GM19395 (cell line): ENCODE results near the gene SRSF10.
A peak's percentile ranks its signal among the peaks of the same experiment; 100 is the strongest.
"Not testable (repeated sequence)": the region's sequence is repeated elsewhere in the genome, so short reads cannot be mapped to it uniquely, and the experiment has no call there.

ENCODE experiments used
- ATAC-seq: cut with Tn5 transposase; IDR thresholded peaks from one replicate; pipeline ENCODE4 v1.9.1; 2021; ENCODE audit warnings: mild to moderate bottlenecking, moderate library complexity; ENCODE audit not compliant: unreplicated experiment

Gene SRSF10

DNA sequence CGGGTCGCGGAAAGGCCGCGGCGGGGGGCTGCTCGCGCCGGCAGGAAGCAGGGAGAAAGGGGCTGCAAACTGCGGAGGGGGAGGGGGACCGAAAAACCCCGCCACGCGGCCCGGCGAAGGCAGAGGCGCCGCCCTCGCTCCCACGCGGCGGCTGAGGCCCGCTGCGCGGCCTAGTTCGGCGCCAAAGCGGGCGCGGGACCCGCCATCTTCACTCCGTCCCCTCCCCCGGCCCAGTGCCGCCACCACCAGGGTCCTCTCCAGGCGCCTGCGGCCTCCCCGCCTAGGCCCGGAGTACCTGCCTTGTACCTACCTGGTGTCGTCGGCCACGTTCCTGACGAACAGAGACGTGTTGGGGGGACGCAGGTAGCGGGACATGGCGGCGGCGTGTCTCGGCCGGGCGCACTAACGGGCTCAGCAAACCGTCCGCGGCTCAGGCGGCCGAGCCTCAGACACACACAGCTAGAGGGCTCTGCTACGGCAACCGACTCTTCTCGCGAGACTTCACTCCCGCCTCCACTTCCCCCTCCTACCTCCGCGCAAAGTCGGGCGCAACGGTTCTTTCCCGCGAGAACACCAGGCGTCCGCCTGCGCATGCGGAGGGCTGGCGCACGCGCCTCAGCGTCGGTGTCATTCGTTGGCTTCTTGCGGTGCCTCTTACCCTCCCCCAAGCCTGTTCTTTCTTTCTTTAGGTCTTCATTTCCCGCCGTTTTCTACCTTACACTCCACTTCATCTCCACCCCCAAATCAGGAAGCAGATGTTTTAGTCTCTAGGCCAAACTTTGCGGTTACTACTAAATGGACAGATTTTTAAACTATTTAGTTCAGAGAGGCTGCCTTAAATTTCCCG is at the start of gene SRSF10:
TSS of gene SRSF10 (minus strand) at position 447 of the 847 bp plus-strand sequence. CDS start at position 375, 72 bp downstream.
- ATAC-seq = peak; percentile 79

- no peak for ATAC-seq
Observed at GRCh38 chr1:24027838-24028468, 47.8 kb upstream of the SRSF10 start.

DNA sequence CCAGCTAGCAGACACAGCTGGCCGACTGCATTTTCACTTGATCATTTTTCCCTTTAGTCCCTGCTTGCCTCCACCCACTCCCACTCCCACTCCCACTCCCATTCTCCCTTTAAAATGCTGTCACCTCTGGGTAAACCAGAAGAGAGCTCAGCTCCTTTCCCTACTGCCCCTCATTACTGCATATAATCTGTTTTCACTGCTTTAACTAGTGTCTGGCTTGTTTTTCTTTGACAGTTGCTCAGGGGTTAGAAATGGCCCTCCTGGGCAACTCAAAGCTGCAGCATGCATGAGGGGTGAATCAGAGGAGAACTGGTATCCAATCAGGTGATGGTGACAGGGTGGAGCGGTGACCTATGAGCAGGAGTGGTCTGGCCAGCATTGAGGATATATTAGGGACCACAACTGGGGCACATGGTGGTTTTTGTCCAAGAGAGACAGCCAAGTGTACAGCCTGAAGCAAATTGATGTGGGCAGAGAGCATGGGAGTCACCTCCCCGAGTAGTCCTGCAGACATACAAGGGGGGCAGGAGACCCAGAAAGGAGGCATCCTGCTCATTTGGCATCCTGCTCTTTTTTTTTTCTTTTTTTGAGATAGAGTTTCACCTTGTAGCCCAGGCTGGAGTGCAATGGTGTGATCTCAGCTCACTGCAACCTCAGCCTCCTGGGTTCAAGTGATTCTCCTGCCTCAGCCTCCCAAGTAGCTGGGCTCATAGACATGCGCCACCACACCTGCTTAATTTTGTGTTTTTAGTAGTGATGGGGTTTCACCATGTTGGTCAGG is 42.6 kb upstream of the SRSF10 start:
- ATAC-seq = no peak

DNA sequence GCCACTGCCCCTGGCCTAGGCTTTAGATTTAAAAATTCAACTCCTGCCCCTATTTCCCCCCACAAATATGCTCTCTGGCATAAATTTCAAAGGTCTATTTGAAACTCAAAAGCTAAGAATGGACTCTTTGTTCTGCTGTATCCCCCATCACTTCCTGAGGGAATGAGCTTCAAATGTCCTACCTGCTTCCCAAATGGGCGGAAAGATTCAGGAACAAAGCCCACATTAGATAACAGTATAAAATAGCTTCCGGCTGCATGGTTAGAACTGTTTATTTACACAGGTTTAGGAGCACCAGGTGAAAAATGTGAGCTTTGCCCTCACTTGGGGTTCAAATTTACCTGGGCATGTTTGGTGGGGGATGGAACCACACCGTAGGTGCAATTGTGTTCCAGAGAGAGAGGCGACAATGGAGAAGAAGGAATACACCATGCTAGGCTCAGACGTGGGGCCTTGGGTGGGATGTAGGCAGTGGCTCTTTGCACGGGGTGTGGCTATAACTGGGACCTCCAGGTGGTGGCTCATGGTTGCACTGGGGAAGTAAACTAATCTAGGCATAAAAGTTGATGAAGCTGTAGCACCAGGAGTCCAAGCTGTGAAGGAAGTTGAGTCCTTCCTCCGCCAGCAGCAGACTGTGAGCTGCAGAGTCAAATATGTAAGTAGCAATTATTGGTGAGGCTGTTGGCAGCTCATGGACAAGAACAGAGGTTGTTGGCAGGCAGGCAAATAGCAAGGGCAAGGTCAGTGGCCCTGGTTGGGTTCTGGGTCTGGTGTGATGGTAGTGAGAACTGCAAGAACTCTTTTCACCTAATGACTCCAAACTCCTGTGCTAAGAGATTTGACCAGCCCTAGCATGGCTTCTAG is 41.5 kb upstream of the SRSF10 start:
- ATAC-seq = no peak

DNA sequence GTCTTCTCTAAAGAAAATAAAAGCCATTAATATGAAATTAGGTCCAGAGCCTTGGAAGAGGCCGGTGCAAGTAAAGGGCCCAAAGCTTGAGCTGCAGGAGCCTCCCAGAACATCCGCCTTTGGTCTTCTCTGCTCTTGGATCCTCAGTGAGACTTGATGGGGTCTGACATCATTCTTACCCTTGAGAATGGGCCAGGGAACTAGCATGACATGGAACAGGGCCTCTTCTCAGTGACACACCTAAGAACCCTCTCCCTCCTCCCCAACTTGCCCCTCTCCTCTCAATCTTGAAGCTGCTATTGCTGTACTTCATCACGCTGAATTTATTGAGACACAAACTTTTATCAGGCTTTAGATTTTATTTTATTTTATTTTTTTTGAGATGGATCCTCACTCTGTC is 40.3 kb upstream of the SRSF10 start:
- ATAC-seq = no peak

DNA sequence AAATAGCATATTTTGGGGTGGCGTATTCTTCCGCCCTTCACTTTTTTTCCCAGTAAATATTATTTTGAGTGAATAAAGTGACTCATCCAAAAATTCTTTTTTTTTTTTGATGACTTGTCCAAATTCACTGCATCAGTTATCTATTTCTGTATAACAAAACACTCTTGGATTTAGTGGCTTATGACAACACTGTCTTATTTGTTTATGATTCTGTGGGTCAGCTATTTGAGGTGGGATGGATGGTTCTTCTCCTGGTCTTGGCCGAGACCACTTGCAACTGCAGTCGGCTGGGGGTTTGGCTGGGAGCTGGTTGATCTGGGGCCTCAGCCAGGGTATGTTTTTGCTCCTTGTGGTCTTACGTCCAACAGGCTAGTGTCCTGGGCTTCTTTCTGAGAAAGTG is 39.9 kb upstream of the SRSF10 start:
- no peak for ATAC-seq

DNA sequence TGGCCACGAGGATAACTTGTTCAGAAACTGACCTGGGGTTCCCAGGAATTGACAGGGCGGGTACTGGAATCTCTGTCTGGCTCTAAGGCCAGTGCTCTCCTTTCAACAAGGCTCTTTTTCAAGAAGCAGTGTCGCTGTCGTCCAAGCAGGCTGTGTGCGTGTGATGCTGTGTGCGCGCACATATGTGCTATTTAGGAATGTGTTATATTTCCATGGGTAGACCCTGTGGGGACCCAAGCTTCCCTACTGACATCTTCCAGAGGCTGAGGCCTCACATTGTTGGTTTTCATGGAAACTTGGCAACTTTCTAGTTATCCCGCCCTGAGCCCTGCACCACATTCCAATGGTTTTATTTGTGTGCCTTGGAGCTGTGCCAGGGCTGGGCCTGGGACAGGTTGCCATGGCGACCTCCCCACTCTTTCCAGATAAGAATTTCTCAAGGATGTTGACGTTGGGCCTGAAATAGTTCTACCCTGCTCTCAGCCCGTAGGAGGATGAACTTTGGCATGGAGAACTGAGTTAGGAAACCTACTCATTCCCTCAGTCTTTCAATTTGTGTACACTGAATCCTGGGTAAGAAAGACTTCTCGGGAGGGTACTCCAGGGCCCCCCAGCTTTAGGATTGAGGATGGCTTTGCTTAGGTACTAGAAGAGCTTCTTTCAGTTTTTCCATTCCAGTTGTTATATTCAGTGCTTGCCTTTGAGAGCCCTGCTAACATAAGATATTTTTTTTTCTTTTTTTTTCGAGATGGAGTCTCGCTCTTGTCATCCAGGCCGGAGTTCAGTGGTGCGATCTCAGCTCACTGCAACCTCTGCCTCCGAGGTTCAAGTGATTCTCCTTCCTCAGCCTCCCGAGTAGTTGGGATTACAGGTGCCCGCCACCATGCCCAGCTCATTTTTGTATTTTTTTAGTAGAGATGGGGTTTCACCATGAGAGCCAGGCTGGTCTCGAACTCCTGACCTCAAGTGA is 38.8 kb upstream of the SRSF10 start:
- no peak for ATAC-seq

GRCh38 chr1:24015221-24016210 is 35.4 kb upstream of the SRSF10 start:
- ATAC-seq = no peak

DNA sequence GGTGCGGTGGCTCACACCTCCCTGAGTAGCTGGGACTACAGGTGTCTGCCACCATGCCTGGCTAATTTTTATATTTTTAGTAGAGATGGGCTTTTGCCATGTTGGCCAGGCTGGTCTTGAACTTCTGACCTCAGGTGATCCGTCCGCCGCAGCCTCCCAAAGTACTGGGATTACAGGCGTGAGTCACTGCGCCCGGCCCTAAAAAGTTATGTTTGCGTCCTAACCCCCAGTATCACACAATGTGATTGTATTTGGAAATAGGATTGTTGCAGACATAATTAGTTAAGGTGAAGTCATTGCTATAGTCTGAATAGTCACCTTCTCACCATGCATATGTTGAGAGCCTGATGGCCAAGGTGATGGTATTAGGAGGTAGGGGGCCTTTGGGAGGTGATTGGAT is 32.8 kb upstream of the SRSF10 start:
- ATAC-seq = not testable (repeated sequence)

- no peak for ATAC-seq
Observed at GRCh38 chr1:24010650-24011049, 30.5 kb upstream of the SRSF10 start.

DNA sequence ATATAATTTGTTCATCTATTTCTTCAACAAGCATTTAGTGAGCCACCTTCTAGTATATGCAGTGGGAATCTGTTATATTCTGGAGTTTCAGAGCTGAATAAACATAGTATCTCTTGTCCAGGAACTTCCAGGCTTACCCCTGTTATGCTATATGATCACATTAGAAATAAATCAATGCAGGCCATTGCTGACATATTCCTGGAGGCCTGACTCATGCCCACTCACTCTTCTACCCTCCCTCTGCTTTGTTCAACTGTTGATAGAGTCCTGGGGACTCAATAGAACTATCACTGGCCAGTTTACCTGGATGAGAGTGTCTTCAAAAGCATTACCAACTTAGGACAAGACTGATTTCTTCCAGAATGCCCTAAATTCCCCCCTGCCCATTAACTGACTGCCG is 29.3 kb upstream of the SRSF10 start:
- ATAC-seq = no peak

GRCh38 chr1:24008574-24009184 is 28.6 kb upstream of the SRSF10 start:
- ATAC-seq = not testable (repeated sequence)

GRCh38 chr1:24007079-24007478 is 27.0 kb upstream of the SRSF10 start:
- no peak for ATAC-seq

- ATAC-seq = no peak
Observed at GRCh38 chr1:24005163-24005562, 25.0 kb upstream of the SRSF10 start.

DNA sequence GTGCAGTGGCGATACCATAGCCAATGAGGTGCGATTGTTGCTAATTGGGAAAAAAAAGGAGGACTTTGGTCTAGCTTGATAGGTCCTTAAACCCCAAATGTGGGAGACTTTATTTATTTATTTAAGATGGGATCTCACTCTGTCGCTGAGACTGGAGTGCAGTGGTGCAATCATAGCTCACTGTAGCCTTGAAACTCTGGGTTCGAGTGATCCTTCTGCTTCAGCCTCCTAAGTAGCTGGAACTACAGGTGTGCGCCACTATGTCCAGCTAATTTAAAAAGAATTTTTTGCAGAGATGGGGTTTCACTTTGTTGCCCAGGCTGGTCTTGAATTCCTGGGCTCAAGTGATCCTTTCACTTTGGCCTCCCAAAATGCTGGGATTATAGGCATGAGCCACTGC is 24.0 kb upstream of the SRSF10 start:
- no peak for ATAC-seq

DNA sequence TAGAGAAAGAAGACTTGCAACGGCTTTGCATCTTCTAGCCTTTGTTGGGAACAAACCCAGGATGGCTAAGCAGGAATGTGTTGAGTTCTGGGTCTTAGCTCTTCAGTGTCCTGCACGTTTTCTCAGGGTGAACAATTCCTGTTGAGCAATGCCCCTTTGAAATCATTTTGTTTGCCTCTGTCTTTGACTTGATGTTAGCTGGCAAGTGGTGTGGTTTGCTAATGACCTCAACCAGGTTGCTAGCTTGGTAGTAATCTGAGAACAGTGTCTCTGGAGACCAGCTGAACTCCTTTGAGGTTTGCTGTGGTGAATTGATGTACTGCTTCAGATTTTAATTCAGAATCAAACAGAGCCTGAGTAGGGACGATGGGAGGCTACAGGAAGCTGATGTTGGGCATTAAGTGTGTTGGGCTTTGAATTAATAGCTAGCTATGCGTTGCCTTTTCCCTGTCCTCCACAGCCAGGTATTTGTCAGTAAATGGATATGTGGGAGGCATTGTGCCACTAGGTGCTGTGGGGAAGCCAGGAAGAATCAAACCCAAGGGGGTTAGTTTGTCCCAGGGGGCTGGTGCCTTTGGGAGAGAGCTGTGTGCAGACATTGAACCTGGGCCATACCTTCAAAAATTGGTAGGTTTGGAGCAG is 23.3 kb upstream of the SRSF10 start:
- ATAC-seq = no peak

- ATAC-seq = no peak
Observed at GRCh38 chr1:24002695-24003094, 22.6 kb upstream of the SRSF10 start.
